GM15510 (cell line): ENCODE results near the gene CDH9.

ENCODE experiments used
- POLR2A ChIP-seq: IDR thresholded peaks from 3 replicates; pipeline ENCODE4 v1.6.1; 2011; ENCODE audit warnings: borderline replicate concordance; ENCODE audit not compliant: insufficient read length; ENCODE audit errors: extremely low read depth

CDH9 gene, protein sequence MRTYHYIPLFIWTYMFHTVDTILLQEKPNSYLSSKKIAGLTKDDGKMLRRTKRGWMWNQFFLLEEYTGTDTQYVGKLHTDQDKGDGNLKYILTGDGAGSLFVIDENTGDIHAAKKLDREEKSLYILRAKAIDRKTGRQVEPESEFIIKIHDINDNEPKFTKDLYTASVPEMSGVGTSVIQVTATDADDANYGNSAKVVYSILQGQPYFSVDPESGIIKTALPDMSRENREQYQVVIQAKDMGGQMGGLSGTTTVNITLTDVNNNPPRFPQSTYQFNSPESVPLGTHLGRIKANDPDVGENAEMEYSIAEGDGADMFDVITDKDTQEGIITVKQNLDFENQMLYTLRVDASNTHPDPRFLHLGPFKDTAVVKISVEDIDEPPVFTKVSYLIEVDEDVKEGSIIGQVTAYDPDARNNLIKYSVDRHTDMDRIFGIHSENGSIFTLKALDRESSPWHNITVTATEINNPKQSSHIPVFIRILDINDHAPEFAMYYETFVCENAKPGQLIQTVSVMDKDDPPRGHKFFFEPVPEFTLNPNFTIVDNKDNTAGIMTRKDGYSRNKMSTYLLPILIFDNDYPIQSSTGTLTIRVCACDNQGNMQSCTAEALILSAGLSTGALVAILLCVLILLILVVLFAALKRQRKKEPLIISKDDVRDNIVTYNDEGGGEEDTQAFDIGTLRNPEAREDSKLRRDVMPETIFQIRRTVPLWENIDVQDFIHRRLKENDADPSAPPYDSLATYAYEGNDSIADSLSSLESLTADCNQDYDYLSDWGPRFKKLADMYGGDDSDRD

DNA sequence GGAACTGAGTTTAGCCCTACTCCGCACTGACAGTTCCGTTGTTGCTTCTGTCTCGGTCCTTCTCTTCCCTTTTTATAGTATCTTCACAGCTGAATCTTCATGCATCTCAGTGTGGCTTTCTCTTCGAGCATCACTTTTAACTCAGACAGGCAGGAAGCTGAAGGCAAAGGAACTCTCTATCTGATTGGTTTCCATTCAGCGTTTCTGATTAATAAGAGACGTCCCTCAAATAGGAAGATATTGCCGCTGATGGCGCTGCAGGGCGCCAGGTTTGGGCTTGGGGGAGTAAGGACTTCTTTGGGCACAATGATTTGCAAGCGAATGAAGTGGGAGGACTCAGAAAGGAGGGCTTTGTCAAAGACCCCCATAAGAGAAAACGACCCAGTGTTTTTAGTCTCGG is at the start of gene CDH9:
Gene CDH9, minus strand, starts transcription at position 111 of the 400 bp plus-strand sequence. CDS start 50,253 bp downstream, outside the sequence.
- TF ChIP-seq POLR2A = no peak

DNA sequence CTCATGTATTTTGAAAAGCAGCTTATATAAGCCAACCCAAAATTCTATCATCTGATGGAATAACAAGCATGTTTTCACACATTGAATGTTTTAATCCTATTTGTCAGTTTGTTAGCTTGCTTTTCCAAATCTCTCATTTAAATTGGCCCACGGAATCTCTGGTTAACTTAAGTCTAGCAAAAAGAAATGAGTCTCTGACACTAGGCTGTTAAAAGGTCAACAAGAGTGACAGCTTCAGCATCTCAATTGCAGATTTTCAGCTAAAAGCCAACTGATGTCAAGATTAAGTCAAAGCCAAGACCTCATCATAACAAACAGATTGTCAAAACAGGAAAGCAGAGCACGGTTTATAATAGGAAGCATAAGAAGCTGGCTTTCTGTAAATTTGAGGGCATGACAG is 49.4 kb upstream of the CDH9 start:
- no peak for TF ChIP-seq POLR2A

DNA sequence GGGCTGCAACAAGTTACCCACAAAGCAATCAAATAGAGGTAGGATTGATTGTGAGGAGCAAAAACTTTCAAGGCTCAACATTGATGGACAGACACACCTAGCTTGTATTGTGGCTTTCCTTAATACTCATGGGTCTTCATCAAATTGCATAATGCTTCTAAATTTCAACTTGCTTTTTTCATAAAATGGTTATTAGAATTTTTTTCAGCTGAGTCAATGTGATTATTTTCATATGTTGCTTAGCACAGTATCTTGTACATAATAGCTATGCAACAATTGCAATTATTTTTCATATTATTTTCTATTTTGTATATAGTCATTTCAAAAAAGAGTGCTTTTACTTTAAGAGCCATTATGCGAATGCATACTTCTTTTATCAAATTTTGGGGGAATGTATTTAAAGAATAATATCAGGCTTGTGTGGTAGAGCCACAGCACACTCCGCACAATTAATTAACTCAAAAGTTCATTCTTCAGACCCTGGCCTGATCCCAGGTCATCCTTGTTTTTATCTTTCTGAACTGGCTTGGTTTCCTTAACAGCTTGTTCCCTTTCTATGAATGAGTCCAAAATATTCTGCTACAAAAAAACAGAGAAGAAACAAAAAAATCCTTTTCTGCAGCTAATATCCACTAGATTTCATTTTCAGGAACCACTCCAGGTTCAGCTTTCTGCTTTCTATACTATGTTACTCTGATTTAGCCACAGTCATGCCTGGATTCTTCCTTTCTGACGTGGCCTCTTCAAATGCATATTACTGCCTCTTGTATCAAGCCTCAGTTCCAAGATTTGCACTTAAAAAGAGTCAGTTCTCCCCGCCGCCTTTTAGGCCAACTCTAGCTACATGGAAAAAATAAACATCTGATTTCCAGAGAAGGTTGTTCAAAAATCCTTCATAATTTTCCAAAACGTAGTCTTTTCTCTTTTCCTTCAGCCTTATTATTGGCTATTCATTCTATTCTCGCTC is 45.3 kb upstream of the CDH9 start:
- no peak for TF ChIP-seq POLR2A

DNA sequence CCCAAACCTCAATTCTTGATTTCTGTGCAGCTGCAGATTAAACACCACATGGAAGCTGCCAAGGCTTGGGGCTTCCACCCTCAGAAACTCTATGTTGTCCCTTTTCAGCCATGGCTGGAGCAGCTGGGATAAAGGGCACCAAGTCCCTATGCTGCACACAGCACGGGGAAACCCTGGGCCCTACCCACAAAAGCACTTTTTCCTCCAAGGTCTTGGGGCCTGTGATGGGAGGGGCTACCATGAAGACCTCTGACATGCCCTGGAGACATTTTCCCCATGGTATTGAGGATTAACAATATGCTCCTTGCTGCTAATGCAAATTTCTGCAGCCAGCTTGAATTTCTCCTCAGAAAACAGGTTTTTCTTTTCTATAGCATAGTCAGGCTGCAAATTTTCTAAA is 41.8 kb upstream of the CDH9 start:
- TF ChIP-seq POLR2A = no peak

DNA sequence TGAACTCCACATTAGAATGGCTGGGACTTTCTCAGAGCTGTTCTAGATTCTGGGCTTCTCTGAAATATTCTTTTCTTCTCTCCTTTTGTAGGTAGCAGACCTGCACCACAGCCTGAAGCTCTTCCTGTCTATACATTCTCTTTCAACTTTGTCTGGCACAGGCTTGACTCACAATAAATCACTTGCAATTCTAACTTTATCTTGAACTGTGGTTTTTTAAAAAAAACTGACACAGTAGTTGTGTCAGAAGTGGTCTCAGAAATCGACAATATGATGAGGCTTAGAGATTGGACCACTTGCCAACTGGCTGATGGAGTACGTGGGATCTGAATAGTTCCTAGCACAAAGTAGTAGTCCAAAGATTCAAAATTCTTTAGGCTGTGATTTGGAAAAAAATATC is 24.1 kb upstream of the CDH9 start:
- TF ChIP-seq POLR2A = no peak

DNA sequence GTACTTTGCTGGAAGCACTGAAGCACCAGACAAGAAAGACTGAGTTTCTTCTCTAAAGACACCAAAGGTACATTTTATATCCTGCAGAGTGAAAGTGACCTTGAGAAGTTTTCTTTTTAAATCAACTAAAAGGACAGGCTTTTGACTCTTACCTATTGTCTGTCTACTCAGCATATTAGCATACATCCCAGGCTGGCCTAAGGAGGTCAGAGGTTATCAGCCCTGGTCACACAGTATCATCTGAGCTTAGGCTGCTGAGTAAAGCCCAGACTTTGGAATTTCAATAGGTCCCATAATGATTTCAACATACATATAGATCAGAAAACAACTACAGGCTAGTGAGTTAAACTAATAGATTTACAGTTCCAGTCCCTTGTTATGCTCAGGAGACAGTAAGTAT is 10.1 kb upstream of the CDH9 start:
- no peak for TF ChIP-seq POLR2A

DNA sequence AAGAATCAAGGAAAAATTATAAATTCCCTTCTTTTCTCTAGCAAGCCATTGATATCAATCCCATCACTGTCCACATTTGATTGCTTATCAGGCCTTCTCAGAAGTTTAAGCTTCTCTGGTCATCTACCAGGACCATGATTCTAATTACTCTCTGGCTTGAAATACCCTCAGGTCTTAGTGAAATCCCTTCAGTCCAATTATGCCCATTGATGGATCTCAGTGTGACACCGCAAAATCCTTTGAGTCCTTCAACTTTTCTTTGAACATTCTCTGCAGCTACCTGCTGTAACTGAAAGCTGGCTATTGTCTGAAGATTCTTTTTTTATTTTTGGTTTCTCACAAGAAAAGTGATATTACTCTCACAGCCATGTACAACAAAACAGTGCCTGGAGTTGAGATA is 3.0 kb upstream of the CDH9 start:
- TF ChIP-seq POLR2A = no peak

DNA sequence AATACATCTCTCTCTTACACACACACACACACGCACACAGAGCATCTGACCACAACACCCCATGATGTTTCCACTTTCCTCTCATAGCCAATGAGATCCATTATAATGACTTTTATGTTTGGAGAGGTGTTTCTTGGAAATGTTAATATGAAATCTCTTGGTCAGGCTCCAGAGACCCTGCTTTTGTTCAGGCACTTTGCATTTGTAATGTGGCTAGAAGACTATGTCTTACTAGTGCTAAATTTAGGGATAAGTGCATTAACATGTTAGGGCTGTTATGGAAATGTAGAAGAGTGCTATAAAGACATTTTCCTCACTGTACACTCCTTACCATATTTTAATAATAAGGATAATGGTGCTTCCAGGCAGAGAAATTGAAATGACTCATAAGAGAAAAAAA is 3.8 kb downstream of the CDH9 start:
- TF ChIP-seq POLR2A = no peak

DNA sequence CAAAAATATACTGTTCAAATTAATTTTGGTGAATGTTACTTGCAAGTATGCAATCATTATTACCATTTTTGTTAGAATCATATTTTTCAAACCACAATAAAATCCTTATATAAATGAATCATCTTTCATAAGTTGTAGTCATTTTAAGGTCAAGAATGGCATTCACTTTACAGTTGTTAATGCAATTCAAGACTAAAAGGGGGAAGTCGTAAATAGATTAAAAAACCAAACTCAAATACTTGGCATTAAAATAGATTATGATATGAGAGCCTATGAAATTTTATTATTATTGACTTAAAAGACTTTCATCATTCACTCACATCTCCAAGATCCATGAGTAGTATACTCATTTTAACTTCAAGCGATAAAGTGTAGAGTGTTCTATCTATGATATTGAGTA is 11.6 kb downstream of the CDH9 start:
- TF ChIP-seq POLR2A = no peak

DNA sequence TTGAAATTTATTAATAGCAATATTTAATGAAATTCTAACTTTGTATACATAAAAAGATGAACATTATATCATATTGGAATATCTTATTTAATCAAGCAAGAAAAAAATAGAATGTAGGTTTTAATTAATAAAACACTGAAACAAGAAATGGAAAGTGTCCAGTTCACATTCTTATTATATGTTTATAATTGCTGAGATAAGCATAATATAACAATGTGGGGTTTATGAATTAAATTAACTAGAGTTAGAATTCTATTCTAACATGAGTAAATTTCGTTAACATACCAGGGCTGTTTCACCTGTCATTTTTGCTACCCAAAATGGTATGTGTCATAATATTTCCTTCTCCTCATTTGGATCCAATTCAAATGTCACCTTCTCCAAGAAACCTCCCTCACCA is 12.3 kb downstream of the CDH9 start:
- TF ChIP-seq POLR2A = no peak

DNA sequence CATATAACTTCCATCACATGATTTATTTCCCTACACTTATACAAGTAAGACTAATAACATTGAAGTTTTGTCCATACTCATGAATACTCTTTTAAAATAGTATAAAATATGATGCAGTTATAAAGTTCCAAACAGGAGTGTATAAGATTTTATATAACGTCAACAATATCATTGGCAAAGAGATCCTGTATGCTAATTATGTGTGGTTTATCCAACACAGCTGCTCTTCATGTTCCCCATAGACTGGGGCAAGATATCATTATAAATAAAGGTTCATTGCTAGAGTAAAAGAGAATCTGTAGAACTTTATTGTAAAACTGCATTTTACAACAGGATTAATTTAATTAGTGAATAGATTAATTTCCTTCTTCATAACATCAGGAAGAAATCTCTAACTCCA is 16.9 kb downstream of the CDH9 start:
- no peak for TF ChIP-seq POLR2A

DNA sequence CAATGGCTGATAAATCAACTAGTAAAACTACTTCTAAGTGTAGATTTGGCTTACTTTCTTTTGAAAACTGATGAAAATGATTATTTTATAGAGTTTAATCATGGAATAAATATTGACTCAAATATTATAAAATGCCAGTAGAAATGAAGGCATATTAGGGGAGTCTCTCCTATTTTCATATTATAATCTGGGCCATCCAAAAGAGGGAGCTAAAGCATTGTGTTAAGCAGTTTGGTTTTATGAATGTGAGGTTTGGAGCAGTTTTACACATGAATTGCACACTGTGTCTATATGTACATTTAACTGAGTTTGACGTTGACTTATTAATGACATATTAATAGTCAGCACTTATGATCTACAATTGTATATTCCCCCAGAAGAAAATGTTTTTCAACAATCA is 17.4 kb downstream of the CDH9 start:
- TF ChIP-seq POLR2A = no peak

DNA sequence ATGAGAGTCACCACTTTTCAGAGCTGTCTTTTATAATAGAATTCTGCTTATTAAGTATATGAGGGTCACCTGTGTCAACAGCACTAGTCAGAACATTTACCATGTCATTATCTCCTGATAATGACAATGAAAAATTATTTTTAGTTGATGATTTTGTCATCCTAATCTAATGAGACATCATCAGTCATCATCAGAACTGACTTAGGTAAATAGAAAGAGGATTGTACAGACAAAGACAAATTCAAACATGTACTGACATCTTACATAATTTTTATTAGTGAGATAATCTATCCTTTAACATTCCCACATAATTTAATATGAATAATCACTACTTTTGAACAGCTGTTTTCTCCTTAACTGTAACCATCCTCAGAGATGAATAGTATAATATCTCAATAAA is 22.6 kb downstream of the CDH9 start:
- no peak for TF ChIP-seq POLR2A

DNA sequence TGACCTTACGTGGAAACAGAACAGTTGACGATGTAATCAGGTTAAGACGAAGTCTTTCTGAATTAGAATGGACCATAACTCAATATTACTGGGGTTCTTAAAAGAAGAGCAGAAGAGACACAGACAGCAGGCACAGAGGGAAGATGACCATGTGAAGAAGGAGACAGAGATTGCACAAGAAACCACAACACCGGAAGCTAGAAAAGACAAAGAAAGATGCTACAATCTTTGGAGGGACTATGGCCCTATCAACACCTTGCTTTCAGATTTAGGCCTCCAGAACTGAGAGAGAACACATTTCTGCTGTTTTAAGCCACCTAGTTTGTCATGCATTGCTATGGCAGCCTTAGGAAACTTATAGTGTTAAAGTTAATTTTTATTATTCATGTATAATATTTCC is 27.1 kb downstream of the CDH9 start:
- no peak for TF ChIP-seq POLR2A

DNA sequence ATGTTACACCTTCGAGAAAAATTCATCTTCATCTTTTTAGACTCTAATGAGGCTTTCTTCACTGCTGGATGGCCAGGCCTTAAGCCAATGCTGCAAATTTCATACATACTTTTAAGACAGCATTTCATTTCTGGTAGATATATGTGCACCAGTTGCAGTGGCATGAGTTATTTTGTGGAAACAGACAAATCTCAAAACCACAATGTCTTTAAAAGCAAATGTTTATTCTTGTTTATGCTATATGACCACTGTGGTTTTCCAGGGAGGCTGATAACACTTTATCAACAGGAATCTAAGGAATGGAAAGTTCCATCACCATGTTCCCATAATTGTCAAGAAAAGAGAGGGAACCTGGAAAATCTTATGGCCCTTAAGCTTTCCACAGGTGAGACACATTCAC is 27.7 kb downstream of the CDH9 start:
- no peak for TF ChIP-seq POLR2A
